Neural cell (in vitro differentiated cells): ENCODE data around the gene C17orf100. TPM values are rescaled to one million over a fixed set of nuclear protein-coding genes. Genes with fewer than 3 reads are reported as not detected.

Source experiments
- H2AFZ ChIP-seq: fragments of 200-600, 300-800 bp; sonication (generic), shearing (Covaris generic); 2 replicates; pipeline ENCODE4 v1.6.0; 2014; ENCODE audit warnings: low read depth, mild to moderate bottlenecking, antibody characterized with exemption, low read length, moderate library complexity
- H3F3A ChIP-seq: fragments of 200-600 bp; shearing (Covaris generic); 2 replicates; pipeline ENCODE4 v1.6.1; 2016; ENCODE audit warnings: mild to moderate bottlenecking, moderate library complexity, mixed read lengths, antibody characterized with exemption, low read length; ENCODE audit not compliant: insufficient read depth, poor library complexity, severe bottlenecking
- H3K27ac ChIP-seq: fragments of 200-600, 300-800 bp; sonication (generic), shearing (Covaris generic); 2 replicates; pipeline ENCODE4 v1.5.1; 2014; ENCODE audit warnings: mild to moderate bottlenecking, low read length, moderate library complexity
- H3K27me3 ChIP-seq: fragments of 300-800, 200-600 bp; sonication (generic), shearing (Covaris generic); 2 replicates; pipeline ENCODE4 v1.6.0; 2014; ENCODE audit warnings: mild to moderate bottlenecking, low read depth, low read length, moderate library complexity; ENCODE audit not compliant: insufficient read depth
- H3K36me3 ChIP-seq: fragments of 300-800, 200-600 bp; sonication (generic), shearing (Covaris generic); 2 replicates; pipeline ENCODE4 v1.5.1; 2014; ENCODE audit warnings: mild to moderate bottlenecking, antibody characterized with exemption, low read length, moderate library complexity; ENCODE audit not compliant: insufficient read depth
- H3K4me2 ChIP-seq: fragments of 300-800, 200-600 bp; sonication (generic), shearing (Covaris generic); 2 replicates; pipeline ENCODE4 v1.6.0; 2014; ENCODE audit warnings: mild to moderate bottlenecking, low read length
- H3K4me3 ChIP-seq: fragments of 300-800, 200-600 bp; sonication (generic), shearing (Covaris generic); 2 replicates; pipeline ENCODE4 v1.5.1; 2014; ENCODE audit warnings: mild to moderate bottlenecking, low read length, moderate library complexity
- H3K79me2 ChIP-seq: fragments of 200-600 bp; shearing (Covaris generic); replicated peaks from 2 replicates; pipeline ENCODE4 v1.6.0; 2014; ENCODE audit warnings: mild to moderate bottlenecking, low read length, moderate library complexity; ENCODE audit not compliant: insufficient read depth
- H3K9ac ChIP-seq: fragments of 300-800, 200-600 bp; sonication (generic), shearing (Covaris generic); 2 replicates; pipeline ENCODE4 v1.6.1; 2016; ENCODE audit warnings: mild to moderate bottlenecking, low read length, mixed read lengths
- H3K9me2 ChIP-seq: fragments of 200-600 bp; shearing (Covaris generic); 2 replicates; pipeline ENCODE4 v1.6.1; 2016; ENCODE audit warnings: mild to moderate bottlenecking, low read length, mixed read lengths; ENCODE audit not compliant: insufficient read depth
- H3K9me3 ChIP-seq: fragments of 200-600, 300-800 bp; sonication (generic), shearing (Covaris generic); 2 replicates; pipeline ENCODE4 v1.6.1; 2016; ENCODE audit warnings: mild to moderate bottlenecking, mixed run types, low read length, moderate library complexity, mixed read lengths
- H4K20me1 ChIP-seq: fragments of 200-600 bp; shearing (Covaris generic); 2 replicates; pipeline ENCODE4 v1.6.1; 2016; ENCODE audit warnings: mild to moderate bottlenecking, mixed run types; ENCODE audit not compliant: insufficient read depth
- EZH2 ChIP-seq: fragments of 200-600, 300-800 bp; shearing (Covaris generic), sonication (generic); IDR thresholded peaks from 2 replicates; pipeline ENCODE4 v1.6.1; 2014; ENCODE audit warnings: antibody characterized with exemption, low read length, borderline replicate concordance, mild to moderate bottlenecking; ENCODE audit not compliant: insufficient read depth, poor library complexity, severe bottlenecking
- MXI1 ChIP-seq: fragments of 450-650 bp; conservative IDR thresholded peaks from 2 replicates; pipeline ENCODE4 v1.6.1; 2014; ENCODE audit warnings: antibody characterized with exemption, mild to moderate bottlenecking; ENCODE audit not compliant: poor library complexity, severe bottlenecking
- POLR2AphosphoS5 ChIP-seq: IDR thresholded peaks from 2 replicates; pipeline ENCODE4 v1.6.1; 2012
- RAD21 ChIP-seq: fragments of 450-650 bp; conservative IDR thresholded peaks from 2 replicates; pipeline ENCODE4 v1.6.1; 2014; ENCODE audit warnings: antibody characterized with exemption, mild to moderate bottlenecking, moderate library complexity
- SMC3 ChIP-seq: fragments of 450-650 bp; conservative IDR thresholded peaks from 2 replicates; pipeline ENCODE4 v1.6.1; 2014; ENCODE audit warnings: antibody characterized with exemption, mild to moderate bottlenecking, moderate library complexity; ENCODE audit not compliant: poor library complexity
- TAF1 ChIP-seq: IDR thresholded peaks from 2 replicates; pipeline ENCODE4 v1.6.1; 2012; ENCODE audit warnings: low read depth
- polyA plus RNA-seq: library from polyadenylated mRNA; depleted of rRNA; stranded (reverse); fragments of >200 nt; gene quantifications from 2 replicates; pipeline ENCODE4 v1.2.3, GENCODE V29; 2014
- TF ChIP-seq, protein P1 (sequence below): fragments of 450-650 bp; IDR thresholded peaks from 2 replicates; pipeline ENCODE4 v1.5.1; 2014; ENCODE audit warnings: antibody characterized with exemption, mild to moderate bottlenecking, moderate library complexity; ENCODE audit not compliant: poor library complexity, severe bottlenecking
- TF ChIP-seq, protein P2 (sequence below): IDR thresholded peaks from 2 replicates; pipeline ENCODE4 v1.6.1; 2012; ENCODE audit warnings: borderline replicate concordance

C17orf100 gene
- polyA plus RNA-seq, 1 donor from 2014 or later, result 10.3 TPM

GRCh38 chr17:6666077-6666521 lies 14.5 kb downstream of the C17orf100 start:
- H3K79me2 ChIP-seq, result no peaks in the 10 kb centered on the region
- TF ChIP-seq, protein P1, sequence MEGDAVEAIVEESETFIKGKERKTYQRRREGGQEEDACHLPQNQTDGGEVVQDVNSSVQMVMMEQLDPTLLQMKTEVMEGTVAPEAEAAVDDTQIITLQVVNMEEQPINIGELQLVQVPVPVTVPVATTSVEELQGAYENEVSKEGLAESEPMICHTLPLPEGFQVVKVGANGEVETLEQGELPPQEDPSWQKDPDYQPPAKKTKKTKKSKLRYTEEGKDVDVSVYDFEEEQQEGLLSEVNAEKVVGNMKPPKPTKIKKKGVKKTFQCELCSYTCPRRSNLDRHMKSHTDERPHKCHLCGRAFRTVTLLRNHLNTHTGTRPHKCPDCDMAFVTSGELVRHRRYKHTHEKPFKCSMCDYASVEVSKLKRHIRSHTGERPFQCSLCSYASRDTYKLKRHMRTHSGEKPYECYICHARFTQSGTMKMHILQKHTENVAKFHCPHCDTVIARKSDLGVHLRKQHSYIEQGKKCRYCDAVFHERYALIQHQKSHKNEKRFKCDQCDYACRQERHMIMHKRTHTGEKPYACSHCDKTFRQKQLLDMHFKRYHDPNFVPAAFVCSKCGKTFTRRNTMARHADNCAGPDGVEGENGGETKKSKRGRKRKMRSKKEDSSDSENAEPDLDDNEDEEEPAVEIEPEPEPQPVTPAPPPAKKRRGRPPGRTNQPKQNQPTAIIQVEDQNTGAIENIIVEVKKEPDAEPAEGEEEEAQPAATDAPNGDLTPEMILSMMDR, result peak; percentile 92
- TF ChIP-seq MXI1 (no peak), RAD21 (peak; percentile 87), SMC3 (peak; percentile 86), POLR2AphosphoS5 (no peak)
- H3K9ac ChIP-seq, result no peak overlapping the region
- H4K20me1 ChIP-seq, result no peaks in the 10 kb centered on the region
- no peaks in the 10 kb centered on the region for H3F3A ChIP-seq
- no peaks in the 10 kb centered on the region for H3K9me2 ChIP-seq
- no peak overlapping the region for H3K27ac ChIP-seq
- no peaks in the 10 kb centered on the region for H3K36me3 ChIP-seq
- no peaks in the 10 kb centered on the region for H3K9me3 ChIP-seq
- H2AFZ ChIP-seq, result no peak overlapping the region
- no peak overlapping the region for H3K4me3 ChIP-seq
- no peaks in the 10 kb centered on the region for H3K27me3 ChIP-seq
- no peak overlapping the region for H3K4me2 ChIP-seq

- H3K9me2 ChIP-seq, result no peaks in the 10 kb centered on the region
- H3K27me3 ChIP-seq, result no peaks in the 10 kb centered on the region
- TF ChIP-seq, protein P1, result no peak
- no peak for TF ChIP-seq RAD21
- TF ChIP-seq TAF1, result no peak
- TF ChIP-seq, protein P2, sequence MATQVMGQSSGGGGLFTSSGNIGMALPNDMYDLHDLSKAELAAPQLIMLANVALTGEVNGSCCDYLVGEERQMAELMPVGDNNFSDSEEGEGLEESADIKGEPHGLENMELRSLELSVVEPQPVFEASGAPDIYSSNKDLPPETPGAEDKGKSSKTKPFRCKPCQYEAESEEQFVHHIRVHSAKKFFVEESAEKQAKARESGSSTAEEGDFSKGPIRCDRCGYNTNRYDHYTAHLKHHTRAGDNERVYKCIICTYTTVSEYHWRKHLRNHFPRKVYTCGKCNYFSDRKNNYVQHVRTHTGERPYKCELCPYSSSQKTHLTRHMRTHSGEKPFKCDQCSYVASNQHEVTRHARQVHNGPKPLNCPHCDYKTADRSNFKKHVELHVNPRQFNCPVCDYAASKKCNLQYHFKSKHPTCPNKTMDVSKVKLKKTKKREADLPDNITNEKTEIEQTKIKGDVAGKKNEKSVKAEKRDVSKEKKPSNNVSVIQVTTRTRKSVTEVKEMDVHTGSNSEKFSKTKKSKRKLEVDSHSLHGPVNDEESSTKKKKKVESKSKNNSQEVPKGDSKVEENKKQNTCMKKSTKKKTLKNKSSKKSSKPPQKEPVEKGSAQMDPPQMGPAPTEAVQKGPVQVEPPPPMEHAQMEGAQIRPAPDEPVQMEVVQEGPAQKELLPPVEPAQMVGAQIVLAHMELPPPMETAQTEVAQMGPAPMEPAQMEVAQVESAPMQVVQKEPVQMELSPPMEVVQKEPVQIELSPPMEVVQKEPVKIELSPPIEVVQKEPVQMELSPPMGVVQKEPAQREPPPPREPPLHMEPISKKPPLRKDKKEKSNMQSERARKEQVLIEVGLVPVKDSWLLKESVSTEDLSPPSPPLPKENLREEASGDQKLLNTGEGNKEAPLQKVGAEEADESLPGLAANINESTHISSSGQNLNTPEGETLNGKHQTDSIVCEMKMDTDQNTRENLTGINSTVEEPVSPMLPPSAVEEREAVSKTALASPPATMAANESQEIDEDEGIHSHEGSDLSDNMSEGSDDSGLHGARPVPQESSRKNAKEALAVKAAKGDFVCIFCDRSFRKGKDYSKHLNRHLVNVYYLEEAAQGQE, result no peak
- TF ChIP-seq SMC3, result no peak
- TF ChIP-seq MXI1, result no peak
- TF ChIP-seq EZH2, result no peak
- no peaks in the 10 kb centered on the region for H3K79me2 ChIP-seq
- no peaks in the 10 kb centered on the region for H4K20me1 ChIP-seq
- no peak overlapping the region for H3K4me3 ChIP-seq
- no peak overlapping the region for H3K9ac ChIP-seq
- H3F3A ChIP-seq, result no peaks in the 10 kb centered on the region
- H3K36me3 ChIP-seq, result no peaks in the 10 kb centered on the region
- H2AFZ ChIP-seq, result no peak overlapping the region
- H3K27ac ChIP-seq, result no peak overlapping the region
- no peak overlapping the region for H3K4me2 ChIP-seq
- H3K9me3 ChIP-seq, result no peaks in the 10 kb centered on the region
Measured at GRCh38 chr17:6666557-6666956, 15.0 kb downstream of the C17orf100 start.
